ENCODE measurements around the gene RPS6KA4.

RPS6KA4 gene

DNA sequence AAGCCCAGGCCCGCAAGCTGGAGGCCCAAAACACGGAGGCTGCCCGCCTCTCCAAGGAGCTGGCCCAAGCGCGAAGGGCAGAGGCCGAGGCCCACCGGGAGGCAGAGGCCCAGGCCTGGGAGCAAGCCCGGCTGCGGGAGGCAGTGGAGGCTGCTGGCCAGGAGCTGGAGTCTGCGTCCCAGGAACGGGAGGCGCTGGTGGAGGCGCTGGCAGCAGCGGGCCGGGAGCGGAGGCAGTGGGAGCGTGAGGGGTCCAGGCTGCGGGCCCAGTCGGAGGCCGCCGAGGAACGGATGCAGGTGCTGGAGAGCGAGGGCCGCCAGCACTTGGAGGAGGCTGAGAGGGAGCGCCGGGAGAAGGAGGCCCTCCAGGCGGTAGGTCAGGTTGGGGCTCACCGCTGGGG, 14.2 kb upstream of the RPS6KA4 start:
- Histone ChIP-seq H3K9ac (ENCODE audit: low read length) (no peak overlapping the region), H3K9me3 (ENCODE audit: control insufficient read depth, low read length) (no peaks in the 10 kb centered on the region), H2BK15ac (ENCODE audit: low read depth, poor library complexity, severe bottlenecking) (no peak overlapping the region), H3K23ac (ENCODE audit: low read length in 2 of 2) (no peak overlapping the region), H3K4me1 (ENCODE audit: control insufficient read depth, insufficient read depth, low read depth, low read length) (peaks cover 17% of the 10 kb centered on the region), H2AK5ac (ENCODE audit: low read length, severe bottlenecking) (no peak overlapping the region), H3K14ac (ENCODE audit: low read length in 2 of 2) (no peak overlapping the region), H3K27me3 (ENCODE audit: control insufficient read depth in 1 of 2, insufficient read depth in 1 of 2, low read length in 2 of 2) (peaks cover 0 to 19% of the 10 kb centered on the region in 2 experiments), H3K4me2 (ENCODE audit: low read length, poor library complexity, severe bottlenecking) (no peak overlapping the region), H3K18ac (ENCODE audit: low read depth in 1 of 2, low read length in 2 of 2) (no peak overlapping the region), H2BK120ac (ENCODE audit: low read depth, low read length) (no peak overlapping the region), H3K27ac (ENCODE audit: low read length, poor library complexity, severe bottlenecking) (no peak overlapping the region), H2BK5ac (ENCODE audit: low read depth, low read length, poor library complexity, severe bottlenecking) (no peak overlapping the region), H3K79me1 (replicated peaks; ENCODE audit: low read length, poor library complexity, severe bottlenecking) (no peaks in the 10 kb centered on the region), H4K8ac (ENCODE audit: low read length) (no peak overlapping the region), H3K4ac (ENCODE audit: low read depth in 1 of 2, low read length in 2 of 2) (no peak overlapping the region), H2AFZ (ENCODE audit: low read depth, low read length) (no peak overlapping the region), H2BK12ac (ENCODE audit: low read length in 2 of 2) (no peak overlapping the region), H4K91ac (ENCODE audit: low read length) (no peak overlapping the region), H3K4me3 (ENCODE audit: insufficient read depth in 1 of 2, low read depth in 1 of 2, low read length in 2 of 2) (no peak overlapping the region), H3K36me3 (ENCODE audit: control insufficient read depth in 1 of 2, insufficient read depth in 2 of 2, low read depth in 1 of 2, low read length in 2 of 2) (no peaks in the 10 kb centered on the region)
- 95% methylated on average over 28 of the region's 28 CpGs for WGBS
- no peak for DNase-seq

DNA sequence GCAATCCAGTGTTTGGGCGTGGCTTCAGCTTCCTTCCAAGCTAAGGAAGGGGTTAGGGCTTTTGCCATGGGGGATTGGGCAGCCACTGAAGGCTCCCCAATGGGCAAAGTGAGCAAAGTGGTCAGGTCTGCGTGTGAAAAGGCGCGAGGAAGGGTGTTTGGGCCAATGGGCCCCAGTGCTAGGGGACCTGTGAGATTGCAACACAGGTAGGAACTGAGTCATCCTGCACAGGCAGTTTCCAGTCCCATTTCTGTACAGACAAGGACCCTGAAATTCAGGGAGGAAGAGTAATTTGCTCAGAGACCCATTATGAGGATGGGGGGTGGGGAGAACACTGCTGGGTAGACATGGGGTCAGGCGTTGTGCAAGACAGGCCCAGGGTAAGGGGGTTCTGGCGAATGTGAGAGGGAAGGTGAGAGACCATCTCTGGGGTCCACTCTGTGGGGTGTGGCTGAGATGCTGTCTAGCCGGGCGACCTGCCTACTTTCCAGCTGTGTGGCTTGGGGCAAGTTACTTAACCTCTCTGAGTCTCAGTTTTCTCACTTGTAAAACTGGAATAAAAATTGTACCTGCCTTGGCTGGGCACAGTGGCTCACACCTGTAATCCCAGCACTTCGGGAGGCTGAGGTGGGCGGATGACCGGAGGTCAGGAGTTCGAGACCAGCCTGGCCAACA, 11.6 kb upstream of the RPS6KA4 start:
- H2BK15ac ChIP-seq (ENCODE audit: low read depth, poor library complexity, severe bottlenecking), result no peak overlapping the region
- no peak overlapping the region for H2BK120ac ChIP-seq (ENCODE audit: low read depth, low read length)
- H2AK5ac ChIP-seq (ENCODE audit: low read length, severe bottlenecking), result no peak overlapping the region
- no peaks in the 10 kb centered on the region for H3K9me3 ChIP-seq (ENCODE audit: control insufficient read depth, low read length)
- H2BK12ac ChIP-seq (ENCODE audit: low read length in 2 of 2), result peak overlapping the region in 1 of 2 experiments; percentile 44
- WGBS, result 86% methylated on average over 12 of the region's 12 CpGs
- H3K9ac ChIP-seq (ENCODE audit: low read length), result no peak overlapping the region
- H3K18ac ChIP-seq (ENCODE audit: low read depth in 1 of 2, low read length in 2 of 2), result no peak overlapping the region
- no peak overlapping the region for H3K23ac ChIP-seq (ENCODE audit: low read length in 2 of 2)
- no peak overlapping the region for H4K91ac ChIP-seq (ENCODE audit: low read length)
- H3K4me1 ChIP-seq (ENCODE audit: control insufficient read depth, insufficient read depth, low read depth, low read length), result peaks cover 9% of the 10 kb centered on the region
- H3K4me3 ChIP-seq (ENCODE audit: insufficient read depth in 1 of 2, low read depth in 1 of 2, low read length in 2 of 2), result no peak overlapping the region
- H2BK5ac ChIP-seq (ENCODE audit: low read depth, low read length, poor library complexity, severe bottlenecking), result no peak overlapping the region
- peaks cover 0 to 7% of the 10 kb centered on the region in 2 experiments for H3K27me3 ChIP-seq (ENCODE audit: control insufficient read depth in 1 of 2, insufficient read depth in 1 of 2, low read length in 2 of 2)
- peak overlapping the region; percentile 14 for H4K8ac ChIP-seq (ENCODE audit: low read length)
- H3K4me2 ChIP-seq (ENCODE audit: low read length, poor library complexity, severe bottlenecking), result no peak overlapping the region
- peak; percentile 23 for DNase-seq
- no peak overlapping the region for H3K14ac ChIP-seq (ENCODE audit: low read length in 2 of 2)
- no peaks in the 10 kb centered on the region for H3K79me1 ChIP-seq (replicated peaks; ENCODE audit: low read length, poor library complexity, severe bottlenecking)
- H3K4ac ChIP-seq (ENCODE audit: low read depth in 1 of 2, low read length in 2 of 2), result no peak overlapping the region
- no peak overlapping the region for H2AFZ ChIP-seq (ENCODE audit: low read depth, low read length)
- no peak overlapping the region for H3K27ac ChIP-seq (ENCODE audit: low read length, poor library complexity, severe bottlenecking)
- no peaks in the 10 kb centered on the region for H3K36me3 ChIP-seq (ENCODE audit: control insufficient read depth in 1 of 2, insufficient read depth in 2 of 2, low read depth in 1 of 2, low read length in 2 of 2)

DNA sequence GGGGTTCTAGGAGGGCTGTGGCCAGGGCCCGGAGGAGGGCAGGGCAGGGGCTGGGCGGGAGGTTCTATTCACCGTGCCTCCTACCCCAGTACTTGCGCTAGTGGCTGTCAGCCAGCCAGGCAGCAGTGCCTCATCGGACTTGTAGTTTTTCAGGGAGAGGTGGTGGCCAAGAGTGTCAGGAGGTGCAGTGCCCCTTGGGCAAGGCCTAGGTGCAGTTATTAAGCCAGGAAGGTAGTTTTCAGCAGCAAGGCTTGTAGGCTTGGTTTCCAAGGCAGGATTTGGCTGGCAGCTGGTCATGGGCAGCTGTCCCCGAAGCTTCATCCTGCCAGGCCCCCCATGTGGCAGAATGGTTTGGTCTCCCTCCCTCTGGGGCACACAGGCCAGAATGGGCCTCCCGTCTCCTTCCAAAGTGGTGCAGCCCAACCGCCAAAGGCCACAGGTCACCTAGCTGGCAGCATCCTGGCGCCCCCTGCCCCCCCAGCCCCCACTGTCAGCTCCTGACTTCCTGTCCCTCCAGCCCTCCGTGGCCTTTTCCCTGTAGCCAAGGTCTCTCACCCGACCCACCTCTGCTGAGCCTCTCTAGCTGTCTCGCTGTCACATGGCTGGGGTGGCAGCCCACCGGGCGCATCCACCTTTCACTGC, 10.5 kb upstream of the RPS6KA4 start:
- H2BK12ac ChIP-seq (ENCODE audit: low read length in 2 of 2), result no peak overlapping the region
- WGBS, result 68% methylated on average over 14 of the region's 14 CpGs
- H2AK5ac ChIP-seq (ENCODE audit: low read length, severe bottlenecking), result no peak overlapping the region
- no peaks in the 10 kb centered on the region for H3K36me3 ChIP-seq (ENCODE audit: control insufficient read depth in 1 of 2, insufficient read depth in 2 of 2, low read depth in 1 of 2, low read length in 2 of 2)
- H2BK15ac ChIP-seq (ENCODE audit: low read depth, poor library complexity, severe bottlenecking), result no peak overlapping the region
- no peak overlapping the region for H4K91ac ChIP-seq (ENCODE audit: low read length)
- H3K14ac ChIP-seq (ENCODE audit: low read length in 2 of 2), result peak overlapping the region in 1 of 2 experiments; percentile 30
- H2BK5ac ChIP-seq (ENCODE audit: low read depth, low read length, poor library complexity, severe bottlenecking), result no peak overlapping the region
- DNase-seq, result no peak
- H3K27ac ChIP-seq (ENCODE audit: low read length, poor library complexity, severe bottlenecking), result no peak overlapping the region
- H3K9me3 ChIP-seq (ENCODE audit: control insufficient read depth, low read length), result no peaks in the 10 kb centered on the region
- H3K4me3 ChIP-seq (ENCODE audit: insufficient read depth in 1 of 2, low read depth in 1 of 2, low read length in 2 of 2), result no peak overlapping the region
- no peaks in the 10 kb centered on the region for H3K79me1 ChIP-seq (replicated peaks; ENCODE audit: low read length, poor library complexity, severe bottlenecking)
- H3K27me3 ChIP-seq (ENCODE audit: control insufficient read depth in 1 of 2, insufficient read depth in 1 of 2, low read length in 2 of 2), result peaks cover 0 to 9% of the 10 kb centered on the region in 2 experiments
- H3K4me2 ChIP-seq (ENCODE audit: low read length, poor library complexity, severe bottlenecking), result no peak overlapping the region
- peaks cover 7% of the 10 kb centered on the region for H3K4me1 ChIP-seq (ENCODE audit: control insufficient read depth, insufficient read depth, low read depth, low read length)
- H4K8ac ChIP-seq (ENCODE audit: low read length), result peak overlapping the region; percentile 42
- no peak overlapping the region for H3K9ac ChIP-seq (ENCODE audit: low read length)
- H2AFZ ChIP-seq (ENCODE audit: low read depth, low read length), result no peak overlapping the region
- no peak overlapping the region for H3K18ac ChIP-seq (ENCODE audit: low read depth in 1 of 2, low read length in 2 of 2)
- no peak overlapping the region for H3K4ac ChIP-seq (ENCODE audit: low read depth in 1 of 2, low read length in 2 of 2)
- peak overlapping the region; percentile 9 for H2BK120ac ChIP-seq (ENCODE audit: low read depth, low read length)
- no peak overlapping the region for H3K23ac ChIP-seq (ENCODE audit: low read length in 2 of 2)

DNA sequence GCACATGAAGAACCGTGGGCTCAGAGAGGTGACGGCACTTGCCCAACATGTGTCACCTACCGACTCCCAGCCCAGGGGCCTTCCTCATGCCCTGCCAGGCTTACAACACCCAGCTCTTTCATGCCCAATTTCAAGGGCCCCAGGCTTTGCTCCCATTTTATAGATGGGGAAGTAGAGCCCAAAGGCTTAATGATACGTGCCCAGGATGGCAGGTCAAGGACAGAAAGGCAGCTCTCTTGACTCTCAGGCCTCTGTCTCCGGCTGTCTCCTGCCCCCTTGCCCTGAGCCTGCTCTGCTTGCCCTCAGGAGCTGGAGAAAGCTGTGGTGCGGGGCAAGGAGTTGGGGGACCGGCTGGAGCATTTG, 10.0 kb upstream of the RPS6KA4 start:
- Histone ChIP-seq H3K36me3 (ENCODE audit: control insufficient read depth in 1 of 2, insufficient read depth in 2 of 2, low read depth in 1 of 2, low read length in 2 of 2) (no peaks in the 10 kb centered on the region), H2BK15ac (ENCODE audit: low read depth, poor library complexity, severe bottlenecking) (no peak overlapping the region), H3K4me1 (ENCODE audit: control insufficient read depth, insufficient read depth, low read depth, low read length) (peaks cover 7% of the 10 kb centered on the region), H3K4ac (ENCODE audit: low read depth in 1 of 2, low read length in 2 of 2) (no peak overlapping the region), H3K27ac (ENCODE audit: low read length, poor library complexity, severe bottlenecking) (no peak overlapping the region), H3K18ac (ENCODE audit: low read depth in 1 of 2, low read length in 2 of 2) (no peak overlapping the region), H3K4me3 (ENCODE audit: insufficient read depth in 1 of 2, low read depth in 1 of 2, low read length in 2 of 2) (no peak overlapping the region), H3K23ac (ENCODE audit: low read length in 2 of 2) (no peak overlapping the region), H2AFZ (ENCODE audit: low read depth, low read length) (no peak overlapping the region), H3K79me1 (replicated peaks; ENCODE audit: low read length, poor library complexity, severe bottlenecking) (no peaks in the 10 kb centered on the region), H2BK5ac (ENCODE audit: low read depth, low read length, poor library complexity, severe bottlenecking) (no peak overlapping the region), H3K27me3 (ENCODE audit: control insufficient read depth in 1 of 2, insufficient read depth in 1 of 2, low read length in 2 of 2) (peaks cover 0 to 12% of the 10 kb centered on the region in 2 experiments), H4K91ac (ENCODE audit: low read length) (no peak overlapping the region), H2AK5ac (ENCODE audit: low read length, severe bottlenecking) (no peak overlapping the region), H2BK12ac (ENCODE audit: low read length in 2 of 2) (no peak overlapping the region), H3K9me3 (ENCODE audit: control insufficient read depth, low read length) (no peaks in the 10 kb centered on the region), H3K14ac (ENCODE audit: low read length in 2 of 2) (peak overlapping the region in 1 of 2 experiments; percentile 30), H3K4me2 (ENCODE audit: low read length, poor library complexity, severe bottlenecking) (no peak overlapping the region), H4K8ac (ENCODE audit: low read length) (no peak overlapping the region), H2BK120ac (ENCODE audit: low read depth, low read length) (no peak overlapping the region), H3K9ac (ENCODE audit: low read length) (no peak overlapping the region)
- WGBS, result 92% methylated on average over 7 of the region's 7 CpGs
- DNase-seq, result no peak

Measured in mesenchymal stem cell (in vitro differentiated cells and primary cell).